HG02981 (cell line): Measurements from ENCODE around the gene SPEF2.

Experiments used
- ATAC-seq: cut with Tn5 transposase; IDR thresholded peaks from one replicate; pipeline ENCODE4 v1.9.1; 2021; ENCODE audit warnings: mild to moderate bottlenecking, moderate library complexity; ENCODE audit not compliant: unreplicated experiment

Gene SPEF2

DNA sequence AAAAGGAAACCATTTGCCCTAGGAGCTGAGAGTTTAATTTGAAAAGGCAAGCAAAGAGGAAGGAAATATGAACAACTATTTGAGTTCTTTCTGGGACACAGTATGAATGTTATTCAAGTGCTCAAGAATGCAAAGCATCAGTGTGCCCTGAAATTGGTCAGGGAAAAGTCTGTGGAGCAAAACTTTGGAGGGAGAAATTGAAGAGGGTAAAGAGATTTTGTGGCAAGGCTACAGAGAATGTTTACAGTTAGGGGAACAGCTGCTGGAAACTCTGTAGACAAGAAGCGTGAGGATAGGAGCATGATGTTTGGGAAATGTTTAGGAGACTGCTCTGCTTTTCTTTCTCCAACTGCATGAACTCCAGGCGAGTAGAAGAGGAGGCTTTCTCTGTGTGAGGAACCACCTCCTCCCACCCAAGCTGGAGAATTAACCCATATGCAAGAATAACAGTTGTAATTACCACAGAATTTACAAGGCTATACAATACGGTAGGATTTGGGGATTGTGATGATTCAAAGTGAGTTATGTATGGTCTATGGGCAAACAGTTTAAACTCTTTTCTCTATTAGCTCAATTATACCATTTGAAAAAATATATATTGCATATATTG, 163.6 kb downstream of the SPEF2 start:
- ATAC-seq = no peak

DNA sequence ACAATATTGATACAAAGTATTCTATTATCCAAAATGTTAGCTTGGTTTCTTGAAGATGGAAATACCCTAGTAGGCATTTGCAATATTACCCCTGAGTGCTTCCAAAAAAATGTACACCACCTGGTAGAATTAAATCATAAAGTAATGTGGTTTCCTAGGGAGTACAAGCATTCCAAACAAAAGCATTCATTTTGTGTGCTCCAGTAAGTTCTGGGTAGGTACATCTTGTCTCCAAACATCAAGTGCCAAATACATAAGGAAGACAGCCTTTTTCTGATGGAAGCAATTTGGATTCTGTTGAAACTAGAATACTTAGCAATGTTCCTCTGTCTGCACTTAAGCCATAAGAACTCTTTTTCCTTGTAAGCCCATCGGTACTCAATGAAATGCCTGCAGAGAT, 165.9 kb downstream of the SPEF2 start:
- ATAC-seq = no peak

DNA sequence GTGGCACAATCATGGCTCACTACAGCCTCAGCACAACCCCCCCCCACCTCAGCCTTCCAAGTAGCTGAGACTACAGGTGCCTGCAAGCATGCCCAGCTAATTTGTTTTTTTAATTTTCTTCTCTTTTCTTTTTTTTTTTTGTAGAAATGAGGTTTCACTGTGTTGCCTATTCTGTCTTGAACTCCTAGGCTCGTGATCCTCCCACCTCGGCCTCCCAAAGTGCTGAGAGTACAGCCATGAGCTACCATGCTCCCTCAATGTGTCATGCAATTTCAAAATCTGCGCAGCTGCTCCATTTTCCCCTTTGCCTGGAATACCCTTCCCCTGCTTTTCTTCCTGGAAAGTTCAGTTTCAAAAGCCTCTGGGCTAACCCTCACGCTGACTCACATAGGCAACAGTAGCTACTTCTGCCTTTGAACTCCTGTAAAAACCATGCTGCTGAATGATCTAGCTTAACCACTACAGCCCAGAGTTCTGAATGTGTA, 168.0 kb downstream of the SPEF2 start:
- no peak for ATAC-seq

DNA sequence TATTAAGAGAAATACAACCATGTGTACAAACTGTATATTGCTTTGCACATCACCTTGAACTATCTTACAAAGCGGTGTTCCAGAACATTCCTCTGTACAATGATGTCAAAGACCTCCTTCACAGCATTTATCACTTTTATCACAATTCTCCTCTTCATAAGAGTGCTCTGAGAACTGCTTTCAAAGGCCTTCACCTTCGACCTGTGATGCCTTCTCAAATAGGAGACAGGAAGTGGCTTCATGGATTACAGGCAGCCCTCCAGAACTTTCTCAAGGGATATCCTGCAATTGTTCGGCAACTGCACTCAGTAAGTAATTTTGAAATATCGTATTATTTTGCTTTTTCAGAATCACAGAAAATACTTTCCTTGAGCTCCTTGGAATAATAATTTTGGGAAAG, 171.1 kb downstream of the SPEF2 start:
- no peak for ATAC-seq

DNA sequence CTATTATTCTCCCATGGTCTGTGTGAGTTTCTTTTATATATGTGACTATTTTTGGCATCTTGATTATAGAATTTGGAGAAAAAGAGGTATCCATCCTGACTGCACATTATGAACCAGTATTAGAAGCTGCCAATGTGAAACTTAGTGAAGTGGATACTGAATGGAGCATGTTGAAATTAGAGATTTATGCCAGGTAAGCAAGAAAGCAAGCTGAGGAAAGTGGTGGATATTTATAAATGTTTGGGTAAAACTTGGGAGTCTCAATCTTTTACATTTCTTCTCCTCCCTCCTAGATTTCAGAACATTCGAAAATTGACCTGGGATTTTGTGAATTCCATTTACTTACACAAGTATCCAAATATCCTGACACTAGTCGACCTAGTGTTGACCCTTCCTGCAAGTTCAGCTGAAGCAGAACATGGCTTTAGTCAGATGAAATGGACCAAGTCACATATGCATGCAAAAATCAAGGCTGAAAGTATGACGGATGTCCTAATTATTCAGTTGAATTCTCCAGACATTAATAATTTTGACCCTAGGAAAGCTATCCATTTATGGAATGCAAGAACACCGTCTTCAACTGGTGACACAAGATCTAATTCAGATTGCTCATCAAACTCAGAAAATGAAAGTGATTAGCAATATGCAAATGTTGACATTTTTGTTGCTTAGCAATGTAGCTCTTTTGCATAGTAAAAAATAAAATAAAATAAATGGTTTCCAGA, 172.2 kb downstream of the SPEF2 start:
- ATAC-seq = no peak

DNA sequence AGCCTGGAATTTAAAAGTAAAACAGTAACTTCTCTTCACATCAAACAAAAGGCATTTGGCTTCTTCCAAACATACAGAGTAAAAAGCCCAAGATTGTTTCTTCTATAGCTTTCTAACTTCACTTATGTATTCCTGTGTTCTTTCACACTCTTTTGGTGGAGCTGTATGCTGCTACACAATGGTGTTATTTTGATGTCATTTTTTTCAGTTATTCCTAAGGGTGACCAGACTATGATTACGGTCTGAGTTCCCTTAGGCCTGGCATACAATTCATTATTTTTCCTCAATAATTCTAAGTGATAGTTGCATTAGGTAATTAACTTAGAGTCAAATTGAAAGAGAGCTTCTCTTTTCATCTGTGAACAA, 172.8 kb downstream of the SPEF2 start:
- ATAC-seq = no peak

DNA sequence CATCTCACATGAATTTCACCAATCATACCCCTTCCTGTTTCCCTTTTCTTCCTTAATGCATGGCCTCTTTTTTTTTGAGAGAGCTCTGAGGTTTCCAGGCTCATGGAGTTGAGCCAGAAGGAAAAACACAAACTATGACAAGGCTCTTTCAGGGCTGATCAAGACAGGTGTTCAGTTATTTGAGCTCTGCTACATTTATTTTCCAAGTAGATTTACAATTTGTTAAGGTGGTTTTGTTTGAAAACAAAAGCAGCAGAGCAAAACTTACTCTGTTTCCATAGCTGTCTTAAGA, 176.6 kb downstream of the SPEF2 start:
- no peak for ATAC-seq

DNA sequence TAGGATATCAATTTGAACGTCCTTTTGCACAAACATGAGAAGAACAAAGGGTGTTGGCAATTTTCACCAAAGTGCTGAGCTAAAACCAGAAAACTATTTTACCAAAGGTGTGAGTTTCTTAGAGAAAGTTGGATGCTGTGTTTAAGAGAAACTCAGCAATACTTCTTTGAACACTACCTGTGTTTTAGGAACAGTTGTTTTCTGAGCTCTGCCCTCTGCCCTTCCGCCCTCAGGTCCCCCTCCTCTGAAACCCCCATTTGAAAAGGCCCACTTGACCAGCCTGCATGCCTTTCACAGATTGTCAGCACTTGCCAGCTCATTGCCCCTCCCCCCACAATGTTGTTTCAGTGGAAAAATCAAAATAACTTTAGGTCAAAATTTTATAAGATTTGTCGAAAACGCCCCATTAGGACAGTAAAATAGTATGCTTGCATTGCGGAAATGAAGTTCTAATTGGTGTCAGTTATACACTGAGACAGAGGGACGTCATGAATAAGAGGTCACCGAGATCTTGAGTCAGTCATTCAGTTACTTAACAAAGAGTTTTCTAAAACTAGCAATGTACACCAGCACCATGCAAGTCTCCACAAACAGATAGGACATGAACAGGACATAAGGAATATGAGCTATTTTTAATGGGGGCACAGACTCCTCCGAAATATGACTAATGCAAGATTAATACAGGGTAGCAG, 177.2 kb downstream of the SPEF2 start:
- ATAC-seq = no peak

DNA sequence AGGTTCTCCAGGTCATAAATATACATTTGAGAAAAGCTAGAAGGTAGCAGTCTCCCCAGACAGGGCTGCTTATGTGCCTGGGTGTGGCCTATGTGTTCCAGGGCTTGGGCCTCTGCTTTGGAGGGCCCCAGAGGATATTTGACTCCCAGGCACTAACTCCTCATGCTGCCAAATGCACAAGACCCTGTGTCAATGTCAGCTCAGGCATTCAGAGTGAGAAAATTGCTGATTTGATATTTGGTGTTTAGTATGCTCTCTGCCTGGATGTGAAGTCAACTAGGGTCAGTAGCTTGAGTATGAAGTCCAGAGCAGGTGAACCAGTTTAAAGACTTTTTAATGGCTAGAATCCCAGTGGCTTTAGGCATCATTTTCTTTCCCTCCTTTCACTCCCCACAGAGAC, 181.5 kb downstream of the SPEF2 start:
- no peak for ATAC-seq

DNA sequence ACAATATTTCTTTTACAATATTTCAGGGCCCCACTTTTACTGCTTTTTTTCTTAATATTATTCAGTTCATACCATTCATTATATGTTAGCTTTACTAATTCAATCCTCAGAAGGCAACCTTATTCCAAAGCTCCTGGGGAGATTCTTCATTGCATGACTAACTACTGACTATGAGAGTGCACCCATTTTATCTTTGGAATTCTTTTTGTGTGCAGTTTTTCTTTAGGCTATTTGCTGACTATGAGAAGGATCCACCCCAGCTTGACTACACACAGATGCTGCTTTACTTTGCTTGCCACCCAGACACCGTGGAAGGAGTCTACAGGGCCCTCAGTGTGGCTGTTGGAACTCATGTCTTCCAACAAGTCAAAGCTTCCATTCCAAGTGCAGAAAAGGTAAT, 182.1 kb downstream of the SPEF2 start:
- no peak for ATAC-seq

DNA sequence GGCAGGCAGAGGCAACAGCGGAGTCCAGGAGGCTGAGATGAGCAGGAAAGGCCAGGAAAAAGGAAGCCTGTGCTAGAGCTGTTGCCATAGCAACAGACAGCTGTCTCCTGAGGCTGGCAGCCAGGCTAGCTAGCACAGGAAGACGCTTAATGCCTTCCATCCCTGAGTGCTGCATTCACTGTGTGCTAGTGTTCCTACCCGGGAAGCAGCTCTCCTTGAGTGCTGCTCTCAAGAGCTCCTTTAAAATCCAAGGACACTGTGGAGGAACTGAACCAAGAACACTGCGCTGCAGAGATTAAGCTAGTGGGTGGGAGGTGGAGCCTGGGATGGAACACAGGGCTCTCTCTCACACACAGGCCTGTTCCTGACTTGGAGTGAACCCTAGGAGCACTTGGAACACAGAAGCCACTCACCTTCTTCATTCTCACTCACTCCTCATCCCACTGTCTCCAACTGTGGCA, 185.6 kb downstream of the SPEF2 start:
- no peak for ATAC-seq

DNA sequence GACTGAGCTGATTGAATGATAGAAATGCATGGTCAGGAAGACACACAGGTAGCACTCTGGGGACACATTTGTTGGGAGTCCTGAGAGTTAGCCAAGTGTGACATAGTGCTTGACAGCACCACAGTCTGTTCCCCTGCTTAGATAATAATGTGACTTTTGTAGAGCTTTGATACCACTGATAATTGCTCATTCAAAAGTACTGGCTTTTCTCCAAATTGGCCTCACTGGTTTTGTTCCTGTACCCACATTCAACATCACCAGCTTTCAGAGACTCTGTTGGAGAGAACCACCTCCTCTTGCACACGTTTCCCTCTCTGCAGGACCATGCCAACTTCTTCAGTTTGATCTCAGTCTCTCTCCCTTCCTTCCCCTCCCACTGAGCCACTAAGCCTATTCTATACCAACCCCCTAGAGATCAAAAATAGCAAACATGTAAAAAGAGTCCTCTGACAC, 186.6 kb downstream of the SPEF2 start:
- no peak for ATAC-seq

DNA sequence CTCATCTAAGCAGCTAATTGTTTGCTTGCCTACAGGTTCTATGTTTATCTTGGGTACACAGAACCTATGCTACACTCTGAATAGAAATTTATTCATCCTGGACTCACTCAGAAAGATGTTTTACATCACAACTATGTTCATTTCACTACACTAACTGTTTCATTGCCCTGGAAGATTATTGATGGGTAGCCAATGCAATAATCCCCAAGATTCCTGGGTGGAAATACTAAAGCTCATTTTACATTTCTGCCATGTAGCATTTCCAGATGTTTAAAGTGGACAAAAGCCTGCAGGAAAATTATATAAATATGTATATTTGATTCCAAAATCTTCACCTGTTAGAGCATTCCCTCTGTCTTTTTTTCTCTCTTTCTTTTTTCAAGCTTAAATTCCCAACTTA, 187.2 kb downstream of the SPEF2 start:
- ATAC-seq = no peak

DNA sequence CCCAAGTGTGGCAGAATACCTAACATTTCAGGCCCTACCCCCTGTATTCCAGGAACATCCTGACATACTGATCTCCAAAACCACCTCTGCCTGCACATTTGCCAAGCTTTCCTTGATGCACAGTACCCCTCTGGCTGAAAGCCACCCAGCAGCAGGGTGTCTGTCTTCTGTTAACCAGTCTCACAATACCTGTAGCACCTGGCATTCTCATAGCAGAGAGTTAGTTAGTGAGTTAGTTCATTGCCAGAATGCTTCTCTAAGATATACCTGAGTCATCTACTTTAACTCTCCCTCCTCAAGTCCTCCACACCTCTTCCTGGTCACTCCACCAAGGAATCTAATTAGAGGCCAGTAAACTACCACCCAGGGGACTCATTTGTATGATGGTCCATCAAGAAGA, 192.9 kb downstream of the SPEF2 start:
- ATAC-seq = no peak

DNA sequence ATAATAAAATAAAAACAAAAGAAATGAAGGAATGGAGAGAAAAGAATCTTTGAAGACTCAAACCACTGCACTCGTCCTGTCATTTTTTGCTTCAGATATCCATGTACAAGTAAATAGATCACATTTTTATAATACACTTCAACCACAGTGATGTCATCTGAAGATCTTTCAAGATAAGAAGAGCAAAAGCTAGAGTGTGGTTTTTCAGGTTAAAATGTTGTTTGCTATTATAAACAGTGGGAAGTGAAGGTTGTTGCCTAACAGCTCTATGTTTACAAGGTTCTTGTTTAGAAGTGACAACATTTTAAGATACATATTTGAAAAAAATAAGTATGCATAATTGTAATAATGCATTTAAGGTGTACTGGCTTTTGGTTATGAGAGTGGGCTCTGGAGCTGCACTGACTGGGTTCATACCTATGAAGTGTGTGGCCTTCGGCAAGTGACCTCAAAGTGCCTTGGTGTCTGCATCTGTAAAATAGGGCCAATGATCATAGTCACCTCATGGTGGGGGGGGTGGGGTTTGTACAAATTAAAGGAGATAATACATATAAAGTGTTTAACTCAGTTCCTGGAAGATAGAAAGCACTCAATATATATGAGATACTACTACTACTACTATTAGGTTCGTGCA, 193.6 kb downstream of the SPEF2 start:
- no peak for ATAC-seq

DNA sequence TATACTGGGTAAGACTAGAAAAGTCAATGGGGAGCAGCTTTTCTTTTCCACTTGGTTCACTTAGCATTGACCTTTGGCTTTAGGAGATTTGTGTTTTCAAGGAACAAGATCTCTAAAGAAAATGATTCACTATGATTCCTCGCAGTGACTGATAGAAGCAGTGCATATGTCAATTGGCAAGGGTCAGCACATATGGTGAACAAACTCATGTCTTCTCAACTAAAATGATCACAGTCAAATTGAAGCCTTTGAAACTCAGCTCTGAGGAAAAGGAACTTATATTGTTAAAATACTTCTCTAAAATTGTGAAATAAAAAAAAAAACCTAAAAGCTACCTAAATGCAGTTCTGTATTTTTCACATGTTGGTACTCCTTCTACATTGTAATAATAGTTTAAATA, 195.9 kb downstream of the SPEF2 start:
- no peak for ATAC-seq

DNA sequence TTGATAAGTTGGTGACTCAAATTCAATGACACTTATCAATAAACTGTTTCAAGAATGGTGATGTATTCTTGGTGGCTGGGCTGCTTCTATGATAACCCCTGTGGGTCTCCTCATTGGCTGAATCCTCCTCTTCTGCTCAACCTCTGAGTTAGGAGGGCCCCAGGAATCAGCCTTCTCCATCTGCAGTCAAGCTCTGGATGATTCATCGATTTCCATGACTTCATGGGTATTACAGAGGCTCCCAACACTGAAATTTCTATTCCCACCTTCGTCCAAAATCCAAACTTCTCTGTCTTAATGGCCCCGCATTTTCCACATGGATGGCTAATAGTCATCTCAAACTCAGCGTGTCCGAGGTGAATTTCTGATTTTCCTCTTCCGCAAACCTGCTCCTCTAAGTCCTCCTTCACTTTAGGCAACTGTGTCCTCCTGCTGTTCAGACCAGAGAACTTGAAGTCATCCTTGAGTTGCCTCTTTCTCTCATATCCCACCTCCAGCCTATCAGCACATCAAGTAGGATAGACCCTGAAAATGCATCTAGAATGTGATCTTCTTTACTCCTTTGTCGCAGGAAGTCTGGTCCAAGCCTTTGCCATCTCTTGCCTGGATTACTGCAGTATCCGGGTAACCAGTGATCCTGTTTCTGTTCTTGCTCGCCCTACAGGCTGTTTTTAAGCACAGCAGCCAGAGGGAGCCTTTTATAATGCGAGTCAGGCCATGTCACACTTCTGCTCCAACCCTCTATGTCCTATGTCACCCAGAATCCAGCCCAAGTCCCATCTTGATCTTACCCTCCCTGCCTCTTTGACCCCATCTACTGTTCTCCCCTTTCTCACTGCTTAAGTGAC, 197.7 kb downstream of the SPEF2 start:
- ATAC-seq = peak; percentile 70

DNA sequence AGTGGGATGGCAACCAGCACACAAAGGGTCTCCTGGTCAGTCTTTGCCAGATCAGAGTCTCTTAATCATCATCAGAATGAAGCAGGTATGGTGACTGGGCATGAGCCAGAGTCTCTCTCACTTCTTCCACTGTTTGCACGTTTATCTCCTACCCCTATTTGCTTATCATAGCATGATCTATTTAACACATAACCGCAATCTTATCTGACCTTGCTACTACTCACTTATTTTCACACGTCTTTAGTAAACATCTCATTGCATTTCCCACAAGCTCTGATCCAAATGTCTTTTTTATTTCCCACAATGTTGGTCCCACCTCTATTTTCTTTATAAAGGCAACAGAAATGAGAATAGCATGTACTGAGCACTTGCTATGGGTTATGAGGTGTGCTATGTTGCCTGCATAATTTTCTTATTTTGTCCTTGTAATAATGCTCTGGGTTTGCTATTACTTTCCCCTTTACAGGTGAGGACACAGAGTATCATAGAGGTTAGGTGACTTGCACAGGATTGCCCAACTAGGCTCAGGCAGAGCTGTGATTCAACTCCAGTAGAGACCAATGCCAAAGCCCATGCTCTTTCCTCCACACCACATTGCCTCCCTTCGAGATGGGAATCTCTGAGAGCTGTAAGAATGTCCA, 199.3 kb downstream of the SPEF2 start:
- no peak for ATAC-seq

DNA sequence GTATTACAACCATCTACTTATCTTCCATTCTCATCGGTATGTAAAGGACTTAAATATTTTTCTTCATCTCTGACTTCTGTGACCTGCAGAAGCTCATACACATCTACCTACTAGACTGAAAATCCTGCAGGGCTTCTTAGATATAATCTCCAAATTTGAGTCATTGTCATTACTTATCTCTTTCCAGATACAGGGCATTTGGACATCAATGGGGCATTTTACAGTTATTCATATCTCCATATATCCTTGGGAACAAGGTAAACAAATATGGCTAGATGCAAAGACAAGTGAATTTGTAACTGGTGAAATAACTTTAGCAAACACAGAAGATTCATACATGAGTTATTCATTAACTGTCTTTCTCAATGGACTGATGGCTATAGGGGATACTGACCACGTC, 201.4 kb downstream of the SPEF2 start:
- no peak for ATAC-seq

DNA sequence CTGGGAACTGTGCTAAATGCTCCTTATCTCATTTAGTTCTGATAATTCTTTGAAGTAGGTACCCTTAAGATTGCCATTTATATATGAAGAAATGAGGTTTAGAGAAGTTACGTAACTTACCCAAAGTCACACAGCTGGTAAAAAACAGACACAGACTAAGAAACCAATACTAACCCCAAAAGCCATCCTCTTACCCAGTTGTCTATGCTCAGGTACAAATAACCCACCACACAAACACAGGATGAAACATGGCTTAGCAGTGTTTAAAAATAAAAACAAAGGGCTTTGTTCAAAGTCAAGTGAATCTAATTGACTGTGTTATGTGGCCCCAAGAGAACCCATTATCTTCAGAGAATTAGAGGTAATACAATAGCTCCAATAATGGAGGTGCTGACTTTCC, 202.0 kb downstream of the SPEF2 start:
- ATAC-seq = no peak
